Measurements from ENCODE around the gene FAM180A.

DNA sequence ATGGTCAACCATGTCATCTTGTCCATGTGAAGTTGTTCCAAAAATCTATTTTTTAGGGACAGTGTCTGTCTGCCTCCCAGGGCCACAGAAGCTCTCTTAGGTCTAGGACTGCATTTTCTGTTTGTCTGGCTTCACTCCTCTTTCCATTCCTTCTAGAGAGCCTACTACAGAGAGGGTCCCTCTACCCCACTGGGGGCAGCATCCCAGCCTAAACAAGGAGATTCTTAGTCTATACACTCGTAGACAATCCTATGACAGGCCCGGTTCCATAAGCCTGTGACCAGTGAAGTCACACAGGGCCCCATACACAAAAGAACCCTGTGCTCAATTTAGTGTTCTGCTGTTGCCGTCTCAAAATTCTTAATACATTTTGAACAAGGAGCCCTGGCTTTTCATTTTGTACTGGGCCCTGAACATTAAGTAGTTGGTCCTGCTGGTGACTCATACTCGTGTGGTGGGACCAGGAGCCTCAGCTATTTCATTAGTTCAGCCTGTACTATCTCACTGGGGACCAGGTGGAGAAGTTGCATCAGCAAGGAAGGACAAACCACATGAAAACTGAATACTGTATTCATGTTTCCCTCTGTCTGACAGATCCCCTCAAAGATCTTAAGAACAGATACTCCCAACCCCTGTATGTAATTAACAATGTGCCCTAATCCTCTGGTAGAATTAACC is 23.5 kb upstream of the FAM180A start:
- no peak for TF ChIP-seq CTCF (IDR thresholded peaks at IDR 0.05)
- TF ChIP-seq EZH2 (IDR thresholded peaks at IDR 0.05; ENCODE audit: borderline replicate concordance, insufficient read depth, low read depth, low read length, poor library complexity, severe bottlenecking): no peak

Data from B cell (primary cell).